GM23248 (cell line): ENCODE results near the gene ST6GALNAC3.

ENCODE experiments used
- EZH2 ChIP-seq: fragments of 200-600 bp; sonication (generic); IDR thresholded peaks from 2 replicates; pipeline ENCODE4 v1.6.1; 2018; ENCODE audit warnings: antibody characterized with exemption, mild to moderate bottlenecking; ENCODE audit not compliant: insufficient read depth, poor library complexity, severe bottlenecking
- EZH2phosphoT487 ChIP-seq: fragments of 200-600 bp; sonication (generic); IDR thresholded peaks from 2 replicates; pipeline ENCODE4 v1.6.1; 2018; ENCODE audit warnings: antibody characterized with exemption, moderate library complexity, mild to moderate bottlenecking, low read depth; ENCODE audit not compliant: insufficient read depth

GRCh38 chr1:76264642-76265041 is 190.1 kb downstream of the ST6GALNAC3 start:
- TF ChIP-seq EZH2 = no peak
- TF ChIP-seq EZH2phosphoT487 = no peak
